HEK293 (cell line): ENCODE measurements around the gene CBX2.

ENCODE experiments used
- GLIS1 ChIP-seq: fragments of 450-650 bp; formaldehyde crosslinking; IDR thresholded peaks from 2 replicates; pipeline ENCODE4 v1.5.1; 2016; ENCODE audit warnings: missing biosample characterization, missing genetic modification characterization
- HIC1 ChIP-seq: fragments of 450-650 bp; formaldehyde crosslinking; IDR thresholded peaks from 2 replicates; pipeline ENCODE4 v1.5.1; 2016; ENCODE audit warnings: missing biosample characterization, missing genetic modification characterization
- HOXD13 ChIP-seq: sonication (generic); formaldehyde crosslinking; IDR thresholded peaks from 2 replicates; pipeline ENCODE4 v1.8.0; 2022; ENCODE audit warnings: missing genetic modification reagents, borderline replicate concordance
- KLF7 ChIP-seq: fragments of 450-650 bp; formaldehyde crosslinking; IDR thresholded peaks from 2 replicates; pipeline ENCODE4 v1.5.1; 2016; ENCODE audit warnings: missing biosample characterization, missing genetic modification characterization, borderline replicate concordance
- KLF9 ChIP-seq: fragments of 450-650 bp; formaldehyde crosslinking; IDR thresholded peaks from 2 replicates; pipeline ENCODE4 v1.5.1; 2016; ENCODE audit warnings: missing biosample characterization, missing genetic modification characterization, low read depth
- PBX3 ChIP-seq: sonication (generic); formaldehyde crosslinking; IDR thresholded peaks from 2 replicates; pipeline ENCODE4 v1.8.1; 2022; ENCODE audit warnings: mild to moderate bottlenecking, moderate library complexity, missing genetic modification reagents
- RBAK ChIP-seq: fragments of 450-650 bp; formaldehyde crosslinking; IDR thresholded peaks from 2 replicates; pipeline ENCODE4 v1.5.1; 2016; ENCODE audit warnings: missing biosample characterization, missing genetic modification characterization
- SETDB1 ChIP-seq: IDR thresholded peaks from one replicate; pipeline ENCODE4 v1.6.1; 2017; ENCODE audit warnings: mild to moderate bottlenecking, low read length, moderate library complexity, mixed read lengths; ENCODE audit not compliant: insufficient read length
- TCF7L2 ChIP-seq: IDR thresholded peaks from 2 replicates; pipeline ENCODE4 v1.6.1; 2011; ENCODE audit warnings: low read depth, mild to moderate bottlenecking, inconsistent platforms, low read length, moderate library complexity, borderline replicate concordance
- ZBTB1 ChIP-seq: fragments of 450-650 bp; formaldehyde crosslinking; IDR thresholded peaks from 2 replicates; pipeline ENCODE4 v1.5.1; 2016; ENCODE audit warnings: missing biosample characterization, missing genetic modification characterization
- ZNF114 ChIP-seq: fragments of 450-650 bp; formaldehyde crosslinking; IDR thresholded peaks from 2 replicates; pipeline ENCODE4 v1.5.0; 2017; ENCODE audit warnings: missing biosample characterization, missing genetic modification characterization
- ZNF133 ChIP-seq: fragments of 450-650 bp; formaldehyde crosslinking; IDR thresholded peaks from 2 replicates; pipeline ENCODE4 v1.5.1; 2016; ENCODE audit warnings: missing biosample characterization, missing genetic modification characterization
- ZNF211 ChIP-seq: fragments of 450-650 bp; formaldehyde crosslinking; IDR thresholded peaks from 2 replicates; pipeline ENCODE4 v1.5.1; 2016; ENCODE audit warnings: low read depth, missing biosample characterization, missing genetic modification characterization
- ZNF24 ChIP-seq: fragments of 450-650 bp; formaldehyde crosslinking; IDR thresholded peaks from 2 replicates; pipeline ENCODE4 v1.5.1; 2016; ENCODE audit warnings: missing biosample characterization, missing genetic modification characterization
- ZNF324 ChIP-seq: fragments of 450-650 bp; formaldehyde crosslinking; IDR thresholded peaks from 2 replicates; pipeline ENCODE4 v1.5.1; 2016; ENCODE audit warnings: missing biosample characterization, missing genetic modification characterization
- ZNF394 ChIP-seq: fragments of 450-650 bp; formaldehyde crosslinking; IDR thresholded peaks from 2 replicates; pipeline ENCODE4 v1.5.1; 2016; ENCODE audit warnings: missing biosample characterization, missing genetic modification characterization, mild to moderate bottlenecking, moderate library complexity, borderline replicate concordance
- ZNF426 ChIP-seq: fragments of 450-650 bp; formaldehyde crosslinking; IDR thresholded peaks from 2 replicates; pipeline ENCODE4 v1.5.1; 2017; ENCODE audit warnings: missing biosample characterization, missing genetic modification characterization, mild to moderate bottlenecking, inconsistent platforms, moderate library complexity
- ZNF548 ChIP-seq: fragments of 450-650 bp; formaldehyde crosslinking; IDR thresholded peaks from 2 replicates; pipeline ENCODE4 v1.5.1; 2016; ENCODE audit warnings: missing biosample characterization, missing genetic modification characterization
- ZNF555 ChIP-seq: fragments of 450-650 bp; formaldehyde crosslinking; conservative IDR thresholded peaks from 2 replicates; pipeline ENCODE4 v1.5.1; 2017; ENCODE audit warnings: missing biosample characterization, mild to moderate bottlenecking, missing genetic modification characterization, inconsistent platforms
- ZNF621 ChIP-seq: fragments of 450-650 bp; formaldehyde crosslinking; IDR thresholded peaks from 2 replicates; pipeline ENCODE4 v1.5.1; 2017; ENCODE audit warnings: missing biosample characterization, missing genetic modification characterization
- ZNF623 ChIP-seq: fragments of 450-650 bp; formaldehyde crosslinking; IDR thresholded peaks from 2 replicates; pipeline ENCODE4 v1.5.1; 2016; ENCODE audit warnings: missing biosample characterization, missing genetic modification characterization
- ZNF626 ChIP-seq: fragments of 450-650 bp; sonication (Bioruptor Pico); formaldehyde crosslinking; IDR thresholded peaks from 2 replicates; pipeline ENCODE4 v1.5.1; 2018; ENCODE audit warnings: missing biosample characterization, missing genetic modification characterization, inconsistent platforms
- ZNF629 ChIP-seq: fragments of 450-650 bp; formaldehyde crosslinking; IDR thresholded peaks from 2 replicates; pipeline ENCODE4 v1.5.1; 2017; ENCODE audit warnings: missing biosample characterization, missing genetic modification characterization
- ZNF658 ChIP-seq: fragments of 450-650 bp; formaldehyde crosslinking; IDR thresholded peaks from 2 replicates; pipeline ENCODE4; 2016; ENCODE audit warnings: missing biosample characterization, missing genetic modification characterization
- ZNF677 ChIP-seq: fragments of 450-650 bp; IDR thresholded peaks from 2 replicates; pipeline ENCODE4 v1.5.0; 2018; ENCODE audit warnings: missing biosample characterization, mild to moderate bottlenecking, missing genetic modification characterization, moderate library complexity
- ZNF747 ChIP-seq: fragments of 450-650 bp; formaldehyde crosslinking; IDR thresholded peaks from 2 replicates; pipeline ENCODE4 v1.5.1; 2016; ENCODE audit warnings: missing biosample characterization, missing genetic modification characterization
- ZNF777 ChIP-seq: fragments of 450-650 bp; formaldehyde crosslinking; IDR thresholded peaks from 2 replicates; pipeline ENCODE4 v1.5.1; 2017; ENCODE audit warnings: missing biosample characterization, missing genetic modification characterization, borderline replicate concordance
- ZSCAN4 ChIP-seq: fragments of 450-650 bp; formaldehyde crosslinking; IDR thresholded peaks from 2 replicates; pipeline ENCODE4 v1.5.1; 2017; ENCODE audit warnings: missing biosample characterization, missing genetic modification characterization
- ZXDB ChIP-seq: fragments of 450-650 bp; formaldehyde crosslinking; IDR thresholded peaks from 2 replicates; pipeline ENCODE4 v1.5.1; 2016; ENCODE audit warnings: missing biosample characterization, missing genetic modification characterization
- TF ChIP-seq, protein P1 (sequence below): fragments of 450-650 bp; formaldehyde crosslinking; IDR thresholded peaks from 2 replicates; pipeline ENCODE4; 2016; ENCODE audit warnings: missing biosample characterization, missing genetic modification characterization
- TF ChIP-seq, protein P2 (sequence below): fragments of 450-650 bp; formaldehyde crosslinking; IDR thresholded peaks from 2 replicates; pipeline ENCODE4 v1.5.1; 2016; ENCODE audit warnings: missing biosample characterization, missing genetic modification characterization, borderline replicate concordance

The CBX2 gene

DNA sequence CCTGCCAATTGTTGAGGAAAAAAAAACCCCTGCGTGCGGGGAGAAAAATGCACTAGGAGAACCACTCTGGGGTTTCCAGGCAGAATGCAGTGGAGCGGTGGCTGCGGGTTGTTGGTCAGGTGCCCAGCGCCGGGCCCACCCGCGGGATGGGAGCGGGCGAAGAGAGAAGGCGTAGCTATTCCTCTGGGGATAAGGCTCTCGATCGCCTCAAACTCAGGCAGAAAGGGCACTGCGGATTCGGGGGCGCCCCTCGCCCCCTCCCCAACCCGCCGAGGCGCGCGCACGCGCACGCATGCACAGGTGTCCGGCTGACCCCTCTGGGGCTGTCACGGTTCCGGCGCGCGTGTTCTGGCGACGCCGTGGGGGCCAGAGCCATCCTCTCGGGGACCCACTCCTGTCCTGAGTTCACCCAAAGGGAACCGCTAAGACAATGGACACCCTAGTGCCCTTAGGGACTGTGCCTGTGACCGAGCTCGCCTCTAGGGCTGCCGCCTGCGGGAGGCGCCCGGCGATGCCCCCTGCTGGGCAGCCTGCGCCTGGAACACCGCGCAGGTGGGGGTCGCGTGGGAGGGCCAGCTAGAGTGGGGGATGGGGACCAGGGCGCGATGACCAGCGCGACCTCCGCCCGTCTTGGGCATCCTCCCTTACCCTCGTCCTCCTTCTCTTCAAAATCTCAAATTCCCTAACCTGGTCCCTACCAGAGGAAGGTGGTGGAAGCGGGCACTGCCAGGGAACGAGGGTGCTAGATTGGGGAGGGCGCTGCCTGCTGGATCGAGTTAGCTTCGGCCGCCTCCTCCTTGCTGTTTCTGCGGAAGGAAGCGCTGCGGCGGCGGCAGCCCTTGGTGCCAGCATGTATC lies 33.3 kb downstream of the CBX2 start (continued):
- no peak; the same call in 1 of the 2 replicates for TF ChIP-seq ZBTB1 (tag by site-specific recombination)
- TF ChIP-seq HIC1 (tag by site-specific recombination) = peak; percentile 98
- no peak for TF ChIP-seq ZNF677 (tag by site-specific recombination)
- TF ChIP-seq ZXDB (tag by site-specific recombination) = peak; percentile 19; the same call in 1 of the 2 replicates
- TF ChIP-seq HOXD13 (CRISPR knock-in tag) = no peak
- no peak for TF ChIP-seq ZNF747 (tag by site-specific recombination)
- TF ChIP-seq, protein P1, sequence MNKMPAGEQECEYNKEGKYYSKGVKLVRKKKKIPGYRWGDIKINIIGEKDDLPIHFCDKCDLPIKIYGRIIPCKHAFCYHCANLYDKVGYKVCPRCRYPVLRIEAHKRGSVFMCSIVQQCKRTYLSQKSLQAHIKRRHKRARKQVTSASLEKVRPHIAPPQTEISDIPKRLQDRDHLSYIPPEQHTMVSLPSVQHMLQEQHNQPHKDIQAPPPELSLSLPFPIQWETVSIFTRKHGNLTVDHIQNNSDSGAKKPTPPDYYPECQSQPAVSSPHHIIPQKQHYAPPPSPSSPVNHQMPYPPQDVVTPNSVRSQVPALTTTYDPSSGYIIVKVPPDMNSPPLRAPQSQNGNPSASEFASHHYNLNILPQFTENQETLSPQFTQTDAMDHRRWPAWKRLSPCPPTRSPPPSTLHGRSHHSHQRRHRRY = no peak
- TF ChIP-seq ZNF777 (tag by site-specific recombination) = no peak; the same call in 1 of the 2 replicates
- TF ChIP-seq ZNF211 (tag by site-specific recombination) = no peak
- TF ChIP-seq ZNF114 (tag by site-specific recombination) = no peak
- TF ChIP-seq KLF7 (tag by site-specific recombination) = peak; percentile 77; the same call in 1 of the 2 replicates
- no peak for TF ChIP-seq RBAK (tag by site-specific recombination)
- TF ChIP-seq ZNF629 (tag by site-specific recombination) = peak; percentile 47
- TF ChIP-seq PBX3 (CRISPR knock-in tag) = no peak
- peak; percentile 99 for TF ChIP-seq GLIS1 (tag by site-specific recombination)
- TF ChIP-seq SETDB1 = no peak
- no peak for TF ChIP-seq TCF7L2
- peak; percentile 32; the same call in 1 of the 2 replicates for TF ChIP-seq ZNF394 (tag by site-specific recombination)
- TF ChIP-seq ZNF626 = no peak
- no peak for TF ChIP-seq ZNF133 (tag by site-specific recombination)
- TF ChIP-seq ZSCAN4 (tag by site-specific recombination) = peak; percentile 52
- TF ChIP-seq ZNF621 (tag by site-specific recombination) = no peak
- no peak for TF ChIP-seq ZNF555 (tag by site-specific recombination)
- peak; percentile 57; the same call in 1 of the 2 replicates for TF ChIP-seq KLF9
- TF ChIP-seq ZNF324 (tag by site-specific recombination) = peak; percentile 75; the same call in 1 of the 2 replicates
- peak; percentile 62; the same call in 1 of the 2 replicates for TF ChIP-seq ZNF24
- no peak for TF ChIP-seq ZNF623 (tag by site-specific recombination)
- TF ChIP-seq ZNF658 = no peak
- TF ChIP-seq ZNF426 = no peak
- TF ChIP-seq, protein P2, sequence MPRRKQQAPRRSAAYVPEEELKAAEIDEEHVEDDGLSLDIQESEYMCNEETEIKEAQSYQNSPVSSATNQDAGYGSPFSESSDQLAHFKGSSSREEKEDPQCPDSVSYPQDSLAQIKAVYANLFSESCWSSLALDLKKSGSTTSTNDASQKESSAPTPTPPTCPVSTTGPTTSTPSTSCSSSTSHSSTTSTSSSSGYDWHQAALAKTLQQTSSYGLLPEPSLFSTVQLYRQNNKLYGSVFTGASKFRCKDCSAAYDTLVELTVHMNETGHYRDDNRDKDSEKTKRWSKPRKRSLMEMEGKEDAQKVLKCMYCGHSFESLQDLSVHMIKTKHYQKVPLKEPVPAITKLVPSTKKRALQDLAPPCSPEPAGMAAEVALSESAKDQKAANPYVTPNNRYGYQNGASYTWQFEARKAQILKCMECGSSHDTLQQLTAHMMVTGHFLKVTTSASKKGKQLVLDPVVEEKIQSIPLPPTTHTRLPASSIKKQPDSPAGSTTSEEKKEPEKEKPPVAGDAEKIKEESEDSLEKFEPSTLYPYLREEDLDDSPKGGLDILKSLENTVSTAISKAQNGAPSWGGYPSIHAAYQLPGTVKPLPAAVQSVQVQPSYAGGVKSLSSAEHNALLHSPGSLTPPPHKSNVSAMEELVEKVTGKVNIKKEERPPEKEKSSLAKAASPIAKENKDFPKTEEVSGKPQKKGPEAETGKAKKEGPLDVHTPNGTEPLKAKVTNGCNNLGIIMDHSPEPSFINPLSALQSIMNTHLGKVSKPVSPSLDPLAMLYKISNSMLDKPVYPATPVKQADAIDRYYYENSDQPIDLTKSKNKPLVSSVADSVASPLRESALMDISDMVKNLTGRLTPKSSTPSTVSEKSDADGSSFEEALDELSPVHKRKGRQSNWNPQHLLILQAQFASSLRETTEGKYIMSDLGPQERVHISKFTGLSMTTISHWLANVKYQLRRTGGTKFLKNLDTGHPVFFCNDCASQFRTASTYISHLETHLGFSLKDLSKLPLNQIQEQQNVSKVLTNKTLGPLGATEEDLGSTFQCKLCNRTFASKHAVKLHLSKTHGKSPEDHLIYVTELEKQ (tag by site-specific recombination) = peak; percentile 32; the same call in 1 of the 2 replicates
- TF ChIP-seq ZNF548 (tag by site-specific recombination) = no peak; the same call in 1 of the 2 replicates
